Measurements from ENCODE around the gene FIGN.

The FIGN gene

DNA sequence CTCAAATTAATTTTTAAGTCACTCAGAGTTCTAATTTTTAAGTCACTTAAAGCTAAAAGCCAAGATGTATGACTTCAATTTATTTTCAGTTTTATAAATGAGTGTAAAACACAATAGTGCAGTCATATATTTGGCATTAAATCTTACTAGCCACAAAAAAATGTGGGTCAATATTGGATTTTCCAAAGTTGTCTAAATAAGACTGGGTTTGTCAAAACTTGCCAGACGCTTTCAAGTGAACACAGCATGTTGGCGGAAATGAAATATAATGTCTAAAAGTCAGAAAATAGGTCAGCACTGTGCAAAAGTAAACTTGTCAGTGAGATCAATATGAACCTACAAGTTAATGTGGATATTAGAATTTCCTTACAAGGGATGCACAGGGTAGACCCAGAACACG, 128.9 kb downstream of the FIGN start:
- no peak for DNase-seq

DNA sequence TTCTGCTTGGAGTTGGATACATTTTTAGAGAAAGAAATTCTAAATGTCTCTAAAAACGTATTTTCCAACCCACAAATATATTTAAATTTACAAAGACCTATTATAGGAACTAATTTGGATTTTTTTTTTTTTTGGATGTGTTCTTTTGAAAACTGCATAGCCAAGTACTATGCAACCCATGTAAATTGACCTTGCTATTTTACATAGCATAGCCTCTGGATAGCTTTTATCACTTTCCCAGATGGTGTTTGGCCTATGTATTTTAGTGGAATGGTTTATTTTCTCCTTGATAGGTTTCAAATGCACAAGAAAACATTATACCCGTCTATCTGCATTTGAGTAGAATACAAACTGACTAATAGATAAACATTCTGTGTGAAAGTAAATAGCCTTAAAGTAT, 130.0 kb downstream of the FIGN start:
- no peak for DNase-seq

- no peak for DNase-seq
Observed at GRCh38 chr2:163604941-163605555, 130.8 kb downstream of the FIGN start.

DNA sequence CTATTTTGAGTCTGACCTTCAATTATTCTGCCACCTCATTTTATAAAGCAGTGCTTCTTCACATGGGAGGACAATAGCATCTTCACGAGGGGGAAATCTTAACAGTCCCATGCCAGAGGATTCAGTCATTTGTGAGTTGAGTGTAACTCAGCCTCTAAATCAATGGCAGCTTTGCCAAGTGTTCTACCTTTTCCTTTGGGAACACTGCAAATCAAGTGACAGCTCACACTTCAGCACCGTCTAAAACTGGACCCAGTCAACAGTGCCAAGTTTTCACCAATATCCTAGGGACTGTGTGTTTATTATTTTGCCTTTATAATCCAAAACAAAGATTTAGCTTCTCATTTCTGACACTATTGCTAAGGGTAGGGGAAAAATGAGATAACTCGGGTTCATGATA, 133.6 kb downstream of the FIGN start:
- DNase-seq: no peak

GRCh38 chr2:163601377-163601776, 134.4 kb downstream of the FIGN start:
- DNase-seq: no peak

DNA sequence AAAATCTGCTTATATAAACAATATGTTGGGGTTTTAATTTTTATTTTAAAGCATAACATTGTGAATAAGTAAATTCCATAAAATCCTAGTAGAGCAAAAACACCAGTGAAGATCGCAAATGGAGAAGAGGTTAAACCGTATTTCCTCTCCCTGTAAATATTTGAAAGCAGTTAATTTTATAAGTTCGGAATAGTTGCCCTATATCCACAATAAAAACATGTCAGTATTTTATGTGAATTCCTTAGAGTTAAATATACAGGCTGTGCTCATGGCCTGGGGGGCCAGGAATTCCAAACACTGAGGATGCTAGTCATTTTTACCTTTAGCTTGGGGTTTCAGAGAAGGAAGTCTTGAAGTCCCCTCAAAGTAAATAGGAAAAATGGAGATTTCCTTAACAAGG, 135.0 kb downstream of the FIGN start:
- DNase-seq: no peak

DNA sequence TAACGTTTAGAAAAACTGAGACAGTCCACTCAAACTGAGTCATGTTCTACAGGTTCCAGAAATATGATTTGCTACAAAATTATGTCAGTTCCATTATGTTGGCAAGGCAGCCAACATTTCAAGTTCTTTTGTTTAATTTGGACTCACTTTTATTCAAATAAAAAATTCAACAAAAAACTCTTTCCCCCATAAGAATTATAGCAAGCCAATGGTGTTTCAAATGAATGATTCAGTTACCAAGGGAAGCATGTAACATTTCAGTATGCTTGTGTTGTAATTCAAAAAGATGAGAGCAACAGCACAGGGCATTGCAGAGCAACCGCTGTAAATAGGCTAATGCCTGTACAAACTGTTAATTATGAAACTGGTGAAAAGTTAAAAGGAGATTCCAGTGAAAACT, 140.8 kb downstream of the FIGN start:
- DNase-seq: no peak

DNA sequence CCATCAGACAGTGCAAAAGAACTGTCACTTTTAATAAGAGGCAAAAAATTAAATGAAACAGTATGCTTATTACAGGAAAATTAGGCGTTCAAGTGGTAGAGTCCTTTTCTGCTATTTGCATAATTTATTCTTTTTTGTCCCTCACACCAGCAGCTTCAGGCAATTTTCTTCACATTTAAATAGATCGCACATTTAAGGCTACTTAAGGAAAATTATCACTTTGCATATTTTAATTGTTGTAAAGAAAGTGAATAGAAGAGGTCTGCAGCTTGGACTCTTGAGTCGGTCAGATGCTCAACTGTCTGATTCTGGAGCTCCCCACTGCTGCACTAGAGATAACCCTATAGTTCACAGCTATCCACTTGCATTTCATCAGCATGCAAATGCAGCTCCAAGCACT, 141.3 kb downstream of the FIGN start:
- DNase-seq: no peak

DNA sequence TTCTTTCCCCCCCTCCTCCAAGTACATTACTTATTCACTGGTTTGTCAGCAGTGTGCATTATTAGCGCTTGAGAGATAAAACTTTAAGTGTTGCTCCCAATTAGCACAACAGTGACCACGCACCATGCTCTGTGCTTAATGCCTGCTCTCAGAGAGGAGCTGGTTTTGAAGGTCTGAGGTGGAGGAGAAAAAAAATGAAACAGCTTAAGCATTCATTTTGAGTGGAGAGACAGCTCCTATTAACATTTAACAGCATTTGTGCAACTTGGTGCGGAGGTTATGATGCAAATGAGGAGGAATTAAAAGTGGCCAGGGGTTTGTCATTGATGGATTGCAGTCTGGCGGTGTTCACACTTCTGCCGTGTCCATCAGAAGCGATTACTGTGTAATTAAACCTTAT, 141.8 kb downstream of the FIGN start:
- DNase-seq: peak; percentile 61

DNA sequence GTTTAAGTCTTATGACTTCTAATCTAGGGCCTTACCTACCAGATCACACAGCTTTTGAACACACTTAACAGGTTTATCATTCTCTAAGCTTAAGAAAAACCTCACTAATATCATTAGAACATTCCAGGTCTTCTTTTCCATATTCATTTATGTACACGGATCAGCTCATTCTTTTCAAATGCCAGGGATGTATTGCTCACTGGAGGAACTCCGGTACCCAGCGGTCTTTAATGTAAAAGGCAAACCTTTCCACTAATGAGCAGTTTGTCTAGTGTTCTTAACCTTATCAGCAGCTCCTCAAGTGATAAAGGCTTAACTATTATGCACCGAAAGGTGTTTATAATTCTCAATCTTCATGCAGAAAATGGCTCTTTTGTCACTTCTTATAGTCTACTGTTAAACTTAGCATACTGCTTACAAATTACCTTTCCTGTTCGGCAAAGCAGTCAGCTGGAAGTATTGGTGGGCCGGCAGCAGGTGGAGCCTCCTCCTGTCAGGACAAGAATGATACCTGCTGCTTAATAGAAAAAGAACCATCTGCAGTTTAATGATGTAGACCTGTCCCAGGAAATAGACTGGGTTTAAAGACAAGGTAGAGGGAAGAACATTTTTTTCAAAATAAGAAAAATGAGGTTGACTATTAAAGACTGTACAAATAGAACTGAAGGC, 142.7 kb downstream of the FIGN start:
- no peak for DNase-seq

GRCh38 chr2:163591461-163591860, 144.3 kb downstream of the FIGN start:
- DNase-seq: no peak

GRCh38 chr2:163580757-163581156, 155.1 kb downstream of the FIGN start:
- DNase-seq: no peak

DNA sequence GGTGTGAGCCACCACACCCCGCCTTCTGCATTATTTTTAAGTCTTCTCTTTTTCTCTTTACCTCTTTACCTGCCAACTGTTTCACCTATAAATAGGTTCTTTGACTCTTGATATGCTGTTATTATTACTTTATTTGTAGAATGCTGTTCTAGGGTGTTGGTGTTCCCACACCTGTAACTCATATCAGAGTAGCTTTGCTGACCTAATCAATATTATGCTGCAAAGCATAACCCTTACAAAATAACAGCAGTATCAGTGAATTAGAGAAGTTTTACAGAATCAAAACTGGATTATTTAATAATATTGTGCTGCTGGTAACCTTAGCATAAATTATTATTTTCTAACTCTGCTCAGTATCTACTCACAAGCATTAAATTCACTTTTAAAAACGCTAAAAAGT, 161.5 kb downstream of the FIGN start:
- DNase-seq: no peak

- DNase-seq: no peak
Observed at GRCh38 chr2:163573652-163574051, 162.2 kb downstream of the FIGN start.

GRCh38 chr2:163572850-163573249, 163.0 kb downstream of the FIGN start:
- no peak for DNase-seq

DNA sequence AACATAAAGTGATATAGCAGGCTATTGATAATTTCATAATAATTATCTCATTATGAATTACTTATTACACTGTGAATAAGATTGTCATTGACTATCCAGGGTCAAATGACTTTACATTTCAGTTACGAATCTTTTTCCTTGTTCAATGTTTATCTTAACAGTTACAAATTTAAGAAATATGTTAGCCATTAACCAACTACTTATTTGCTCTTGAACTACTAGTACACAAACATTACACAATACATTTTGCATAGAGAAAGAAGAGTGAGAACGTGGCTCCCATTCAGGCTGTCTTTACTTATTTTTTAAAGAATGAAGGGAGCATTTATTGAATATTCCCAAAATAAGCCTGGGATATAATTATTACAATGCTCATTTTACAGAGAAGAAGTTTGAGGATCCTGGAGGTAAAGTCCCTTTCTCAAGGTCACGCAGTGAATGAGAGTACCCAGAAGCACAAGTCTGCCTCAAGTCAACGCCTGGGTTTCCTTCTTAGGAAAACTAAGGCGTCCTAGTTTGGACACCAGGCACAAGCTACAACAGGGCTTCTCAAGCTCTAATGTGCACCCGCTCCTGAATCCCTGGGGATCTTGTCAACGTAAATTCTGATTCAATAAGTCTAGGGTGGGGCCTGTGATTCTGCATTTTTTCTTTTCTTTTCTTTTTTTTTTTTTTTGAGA, 164.2 kb downstream of the FIGN start:
- DNase-seq: no peak

DNA sequence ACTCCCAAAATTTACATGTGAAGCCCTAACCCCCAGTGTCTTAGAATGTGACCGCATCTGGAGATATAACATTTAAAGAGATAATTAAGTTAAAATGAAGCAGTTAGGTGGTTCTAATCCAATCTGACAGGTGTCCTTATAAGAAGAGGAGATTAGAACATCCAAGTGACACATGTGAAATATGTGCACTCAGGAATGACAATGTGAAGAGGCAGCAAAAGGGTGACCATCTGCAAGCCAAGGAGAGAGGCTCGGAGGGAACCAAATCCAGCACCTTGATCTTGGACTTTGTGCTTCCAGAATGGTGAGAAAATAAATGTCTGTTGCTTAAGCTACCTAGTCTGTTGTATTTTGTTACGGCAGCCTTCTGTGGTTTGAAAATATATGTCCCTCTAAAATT, 165.4 kb downstream of the FIGN start:
- DNase-seq: no peak

DNA sequence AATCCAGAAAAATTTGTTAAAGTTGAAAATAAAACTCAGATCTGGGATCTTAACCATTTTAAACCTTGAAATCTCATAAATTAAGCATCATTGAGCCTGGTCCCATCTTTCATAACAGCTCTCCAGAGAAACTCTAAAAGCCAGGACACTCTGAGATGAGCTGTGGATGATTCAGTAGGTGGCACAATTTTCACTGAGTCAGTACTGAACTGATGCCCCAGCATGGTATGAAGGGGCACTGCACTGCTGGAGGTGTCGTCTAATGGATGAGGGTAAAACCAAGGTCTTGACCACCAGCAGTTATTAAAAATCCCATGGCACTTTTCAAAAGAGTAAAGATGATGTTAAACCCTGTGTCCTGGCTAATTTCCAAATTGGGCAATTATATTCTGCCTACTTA, 170.6 kb downstream of the FIGN start:
- DNase-seq: no peak

DNA sequence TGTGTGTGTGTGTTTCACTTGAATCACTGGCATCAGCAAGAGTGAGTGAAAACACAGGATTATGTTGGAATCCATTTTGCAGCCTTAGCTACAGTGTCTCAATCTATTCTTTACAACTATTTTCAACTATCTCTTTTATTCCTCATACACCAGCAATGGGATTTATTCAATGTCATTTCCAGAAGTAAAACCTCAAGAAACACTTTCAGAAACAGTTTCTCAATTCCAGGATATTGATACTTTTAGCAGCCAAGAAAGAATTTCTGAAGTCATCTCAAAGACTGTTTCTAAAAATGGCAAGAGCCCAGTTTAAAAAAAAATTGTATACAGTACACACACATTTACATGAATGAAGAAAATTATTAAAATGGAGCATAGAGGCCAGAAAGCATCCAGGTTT, 171.6 kb downstream of the FIGN start:
- DNase-seq: no peak

GRCh38 chr2:163563336-163563735, 172.5 kb downstream of the FIGN start:
- DNase-seq: no peak

- no peak for DNase-seq
Observed at GRCh38 chr2:163558251-163559021, 177.4 kb downstream of the FIGN start.

- DNase-seq: no peak
Observed at GRCh38 chr2:163556511-163556910, 179.3 kb downstream of the FIGN start.

- no peak for DNase-seq
Observed at GRCh38 chr2:163554864-163555263, 180.9 kb downstream of the FIGN start.

GRCh38 chr2:163553601-163554000, 182.2 kb downstream of the FIGN start:
- peak; percentile 49 for DNase-seq

All from COR-L47 (cell line).